HepG2 (cell line): Measurements from ENCODE around the gene SLC1A3. TPM values are rescaled to one million over a fixed set of nuclear protein-coding genes. Genes with fewer than 3 reads are reported as not detected.

Source experiments
- ATAC-seq: fragments of 200-7000 bp; cut with Tn5 transposase; 3 replicates; pipeline ENCODE4 v1.9.1; 2020; ENCODE audit warnings: mild to moderate bottlenecking, moderate library complexity
- BruUV-seq: library from RNA; stranded (reverse); fragments of 400-500 nt; replicated peaks from 2 replicates; lab custom pipeline; 2021; lab: Mats Ljungman, UMichigan
- CTCF ChIA-PET: fragments of 300-600 bp; formaldehyde crosslinking; extraction: SDS; loops from one replicate; lab custom pipeline; 2021; ENCODE audit warnings: low total read pairs, inconsistent platforms, low intra/inter-chr PET ratio; lab: Yijun Ruan, JAX
- POLR2A ChIA-PET: fragments of 350-600 bp; sonication (Branson Sonifier 250); formaldehyde crosslinking; loops from one replicate; lab custom pipeline; 2020; ENCODE audit warnings: antibody characterized with exemption, inconsistent platforms; lab: Yijun Ruan, JAX
- DNase-seq: peaks from one replicate; pipeline ENCODE4 v3.0.0-alpha.2; 2015; ENCODE audit warnings: low spot score
- FAIRE-seq: peaks from 3 replicates; lab custom pipeline; 2011; peaks lifted over from hg19 to GRCh38; lab: Jason Lieb, UNC
- H2AFZ ChIP-seq: one replicate; pipeline ENCODE4 v1.6.1; 2011; ENCODE audit warnings: low read length, inconsistent platforms
- H3K27ac ChIP-seq: fragments of 300-600 bp; 3 replicates; pipeline ENCODE4 v1.8.0; 2011; ENCODE audit warnings: mixed run types, mild to moderate bottlenecking, mixed read lengths, low read length, inconsistent platforms; ENCODE audit not compliant: insufficient read depth; ENCODE audit errors: extremely low read length
- H3K27me3 ChIP-seq, 2 experiments: fragments of 200-600 bp in 1 of 2; 2 replicates in 1 of 2; 3 replicates in 1 of 2; pipeline versions ENCODE4 v1.6.0 to v1.8.0; 2011; ENCODE audit warnings: low read length in 2 of 2, mild to moderate bottlenecking in 2 of 2, moderate library complexity in 2 of 2, inconsistent platforms in 1 of 2; ENCODE audit not compliant: insufficient read depth in 2 of 2, control insufficient read depth in 1 of 2
- H3K36me3 ChIP-seq, 2 experiments: fragments of 200-600 bp in 1 of 2; replicated peaks in 1 of 2; 2 replicates in 1 of 2; 3 replicates in 1 of 2; pipeline versions ENCODE4 v1.5.1 to v1.8.0; 2011; ENCODE audit warnings: low read length in 2 of 2, inconsistent platforms in 1 of 2; ENCODE audit not compliant: insufficient read depth in 2 of 2, control insufficient read depth in 1 of 2
- H3K4me1 ChIP-seq: 2 replicates; pipeline ENCODE4 v1.5.1; 2012; ENCODE audit warnings: low read length, inconsistent platforms; ENCODE audit not compliant: insufficient read depth
- H3K4me2 ChIP-seq: 2 replicates; pipeline ENCODE4 v1.6.0; 2011; ENCODE audit warnings: low read depth, low read length, inconsistent platforms
- H3K4me3 ChIP-seq, 3 experiments: fragments of 200-600 bp in 1 of 3; sonication (generic), shearing (Covaris generic) in 1 of 3; replicated peaks in 1 of 3; 2 replicates each; pipeline ENCODE4 v1.5.1; 2011 to 2016; ENCODE audit warnings: low read length in 3 of 3, inconsistent platforms in 2 of 3, low read depth in 2 of 3, mild to moderate bottlenecking in 2 of 3, control low read depth in 1 of 3, mixed read lengths in 1 of 3; ENCODE audit not compliant: insufficient read depth in 1 of 3
- H3K79me2 ChIP-seq: one replicate; pipeline ENCODE4 v1.6.1; 2011; ENCODE audit warnings: low read length, inconsistent platforms; ENCODE audit not compliant: insufficient read depth
- H3K9ac ChIP-seq: 2 replicates; pipeline ENCODE4 v1.6.0; 2011; ENCODE audit warnings: mild to moderate bottlenecking, low read depth, low read length, inconsistent platforms; ENCODE audit not compliant: insufficient read depth
- H3K9me3 ChIP-seq: 2 replicates; pipeline ENCODE4 v1.5.1; 2012; ENCODE audit warnings: mild to moderate bottlenecking, low read length
- H4K20me1 ChIP-seq: 2 replicates; pipeline ENCODE4 v1.6.0; 2011; ENCODE audit warnings: inconsistent platforms, mild to moderate bottlenecking, low read length, moderate library complexity; ENCODE audit not compliant: insufficient read depth
- JUN ChIP-seq: sonication (generic); formaldehyde crosslinking; IDR thresholded peaks from 2 replicates; pipeline ENCODE4 v1.4.0; 2020; ENCODE audit warnings: mild to moderate bottlenecking, missing genetic modification reagents
- KLF12 ChIP-seq: sonication (generic); formaldehyde crosslinking; IDR thresholded peaks from 2 replicates; pipeline ENCODE4 v1.4.0; 2020; ENCODE audit warnings: missing genetic modification reagents, borderline replicate concordance
- NCOA2 ChIP-seq: sonication (generic); formaldehyde crosslinking; IDR thresholded peaks from 2 replicates; pipeline ENCODE4 v1.8.0; 2022; ENCODE audit warnings: inconsistent platforms
- RBAK ChIP-seq: sonication (generic); formaldehyde crosslinking; IDR thresholded peaks from 2 replicates; pipeline ENCODE4 v1.5.1; 2020; ENCODE audit warnings: mild to moderate bottlenecking, missing genetic modification reagents
- TMF1 ChIP-seq: sonication (generic); formaldehyde crosslinking; IDR thresholded peaks from 2 replicates; pipeline ENCODE4 v1.8.1; 2022; ENCODE audit warnings: low read depth, missing genetic modification reagents
- YEATS4 ChIP-seq: sonication (generic); formaldehyde crosslinking; IDR thresholded peaks from 2 replicates; pipeline ENCODE4 v1.4.0; 2020; ENCODE audit warnings: missing genetic modification reagents, borderline replicate concordance
- ZBTB10 ChIP-seq: sonication (generic); formaldehyde crosslinking; IDR thresholded peaks from 2 replicates; pipeline ENCODE4 v1.4.0; 2020; ENCODE audit warnings: missing genetic modification reagents, borderline replicate concordance
- ZBTB26 ChIP-seq: IDR thresholded peaks from 2 replicates; pipeline ENCODE4 v1.6.1; 2016; ENCODE audit warnings: missing compliant biosample characterization, missing genetic modification reagents, borderline replicate concordance
- ZFY ChIP-seq: sonication (generic); formaldehyde crosslinking; IDR thresholded peaks from 2 replicates; pipeline ENCODE4 v1.4.0; 2020; ENCODE audit warnings: missing genetic modification reagents
- ZHX2 ChIP-seq, 2 experiments: sonication (generic) in 1 of 2; formaldehyde crosslinking in 1 of 2; IDR thresholded peaks; 2 replicates each; pipeline versions ENCODE4 v1.6.1 to v1.9.0; 2014 to 2022; ENCODE audit warnings: antibody characterized with exemption in 1 of 2, borderline replicate concordance in 1 of 2, inconsistent platforms in 1 of 2, low read depth in 1 of 2, missing genetic modification reagents in 1 of 2
- ZNF672 ChIP-seq: sonication (generic); formaldehyde crosslinking; IDR thresholded peaks from 2 replicates; pipeline ENCODE4 v1.8.1; 2022; ENCODE audit warnings: missing genetic modification reagents
- WGBS: methylation state at CpG from one replicate; pipeline ENCODE4 v1.1.6; 2017; ENCODE audit warnings: low lambda C conversion rate; 5-methylcytosine and 5-hydroxymethylcytosine counted together
- in situ Hi-C: cut with HindIII; loops from 2 replicates; pipeline ENCODE4 v1.10.0; 2017; ENCODE audit warnings: low pct_unique_long_range_greater_than_20kb; ENCODE audit not compliant: extremely low pct_ligation_motif_present
- intact Hi-C: fragments of 100-400 bp; cut with micrococcal nuclease; formaldehyde crosslinking; loops from one replicate; pipeline ENCODE4 v1.10.0; 2022; ENCODE audit not compliant: unreplicated experiment
- polyA plus RNA-seq, 8 experiments: library from polyadenylated mRNA; depleted of rRNA in 3 of 8; stranded (reverse) in 7 of 8; unstranded in 1 of 8; fragments of >200 nt; fragmentation: Illumina TruSeq in 4 of 8; extraction: Trizol in 4 of 8; gene quantifications; 2 replicates each; pipeline versions ENCODE4 v1.2.1 to v1.2.3, GENCODE V29; 2011 to 2016; ENCODE audit warnings: low read depth in 4 of 8, missing spikeins in 1 of 8, mixed read lengths in 1 of 8; ENCODE audit not compliant: insufficient read depth in 1 of 8
- total RNA-seq, 5 experiments: library from RNA; depleted of rRNA; stranded (reverse); fragments of >200 nt; fragmentation: Illumina TruSeq; extraction: Trizol; gene quantifications; 2 replicates each; pipeline ENCODE4 v1.2.3, GENCODE V29; 2016; ENCODE audit warnings: low read depth in 1 of 5
- TF ChIP-seq, protein P1 (sequence below): fragments of 450-650 bp; IDR thresholded peaks from 2 replicates; pipeline ENCODE4 v1.6.1; 2017
- TF ChIP-seq, protein P2 (sequence below): sonication (generic); formaldehyde crosslinking; IDR thresholded peaks from 2 replicates; pipeline ENCODE4 v1.5.0; 2020; ENCODE audit warnings: mild to moderate bottlenecking, low read depth, missing genetic modification reagents, borderline replicate concordance

The SLC1A3 gene
- total and polyA plus RNA-seq, 2 of the 13 experiments (the other 11 are each of a cell fraction or from before 2014, with no cell fraction given) = 0.09 TPM; not detected in 1

- POLR2A ChIA-PET = no interaction called here
- TF ChIP-seq JUN (CRISPR knock-in tag) (no peak), RBAK (CRISPR knock-in tag) (no peak), ZBTB10 (no peak), ZFY (no peak), ZNF672 (CRISPR knock-in tag) (no peak), ZHX2 (IDR thresholded peaks at IDR 0.05; ENCODE audit: low read depth) (no peak), ZHX2 (CRISPR knock-in tag; IDR thresholded peaks at IDR 0.05; ENCODE audit: borderline replicate concordance) (no peak), NCOA2 (CRISPR knock-in tag) (no peak), TMF1 (CRISPR knock-in tag) (no peak), KLF12 (CRISPR knock-in tag) (no peak), ZBTB26 (CRISPR knock-in tag) (no peak), YEATS4 (CRISPR knock-in tag) (no peak)
- TF ChIP-seq, protein P1, sequence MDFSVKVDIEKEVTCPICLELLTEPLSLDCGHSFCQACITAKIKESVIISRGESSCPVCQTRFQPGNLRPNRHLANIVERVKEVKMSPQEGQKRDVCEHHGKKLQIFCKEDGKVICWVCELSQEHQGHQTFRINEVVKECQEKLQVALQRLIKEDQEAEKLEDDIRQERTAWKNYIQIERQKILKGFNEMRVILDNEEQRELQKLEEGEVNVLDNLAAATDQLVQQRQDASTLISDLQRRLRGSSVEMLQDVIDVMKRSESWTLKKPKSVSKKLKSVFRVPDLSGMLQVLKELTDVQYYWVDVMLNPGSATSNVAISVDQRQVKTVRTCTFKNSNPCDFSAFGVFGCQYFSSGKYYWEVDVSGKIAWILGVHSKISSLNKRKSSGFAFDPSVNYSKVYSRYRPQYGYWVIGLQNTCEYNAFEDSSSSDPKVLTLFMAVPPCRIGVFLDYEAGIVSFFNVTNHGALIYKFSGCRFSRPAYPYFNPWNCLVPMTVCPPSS = no peak
- TF ChIP-seq, protein P2, sequence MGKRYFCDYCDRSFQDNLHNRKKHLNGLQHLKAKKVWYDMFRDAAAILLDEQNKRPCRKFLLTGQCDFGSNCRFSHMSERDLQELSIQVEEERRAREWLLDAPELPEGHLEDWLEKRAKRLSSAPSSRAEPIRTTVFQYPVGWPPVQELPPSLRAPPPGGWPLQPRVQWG (CRISPR knock-in tag) = no peak
Observed at GRCh38 chr5:36734422-36734821, 128.0 kb downstream of the SLC1A3 start.

More at GRCh38 chr5:36734422-36734821, 128.0 kb downstream of the SLC1A3 start:
- Histone ChIP-seq H4K20me1 (no peaks in the 10 kb centered on the region), H3K27ac (no peak overlapping the region), H2AFZ (no peak overlapping the region), H3K36me3 (no peaks in the 10 kb centered on the region), H3K79me2 (no peaks in the 10 kb centered on the region), H3K4me2 (no peak overlapping the region), H3K4me1 (no peaks in the 10 kb centered on the region), H3K4me3 (no peak overlapping the region), H3K27me3 (no peaks in the 10 kb centered on the region; a peak in 1 of 5 replicates), H3K9me3 (no peaks in the 10 kb centered on the region), H3K9ac (no peak overlapping the region)
- ATAC-seq = peak; percentile 76
- WGBS = 5% methylated on average over 4 of the region's 4 CpGs
- BruUV-seq = no TSS peak
- in situ Hi-C loops = loop anchor here (10.0 kb wide), 1 partner anchor 270 kb away; no protein-coding TSS in a partner anchor
- DNase-seq = peak; percentile 12
- intact Hi-C loops = no loop called here
- FAIRE-seq = peak; percentile 48
- CTCF ChIA-PET = no interaction called here
